Measurements from ENCODE around the gene UPF2. TPM values are rescaled to one million over a fixed set of nuclear protein-coding genes. Genes with fewer than 3 reads are reported as not detected.

Gene UPF2
- total RNA-seq, 4 donors from 2014 or later: 16.5 to 28.6 (median 23.1) TPM

DNA sequence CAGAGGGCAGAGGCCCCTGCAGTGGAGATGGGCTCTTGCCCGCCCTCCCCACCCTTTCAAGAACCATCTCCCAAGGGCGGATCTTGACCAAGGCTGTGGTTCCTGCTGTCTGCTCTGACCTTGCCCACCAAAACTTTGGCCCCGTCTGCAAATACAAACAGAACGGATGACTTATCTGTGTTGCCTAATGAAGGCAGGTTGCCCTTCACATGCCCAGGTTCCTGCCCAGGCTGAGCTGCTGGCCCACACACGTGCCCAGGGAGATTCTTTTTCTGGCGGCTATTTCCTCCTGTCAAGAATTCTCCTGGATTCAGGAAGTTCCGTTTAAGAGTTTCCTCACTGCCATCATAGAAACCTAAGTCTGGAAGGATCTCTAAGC, 141.2 kb downstream of the UPF2 start:
- Histone ChIP-seq H3K4me3 (no peak overlapping the region), H3K27ac (no peak overlapping the region), H3K9me3 (no peaks in the 10 kb centered on the region), H3K36me3 (no peaks in the 10 kb centered on the region), H3K27me3 (no peaks in the 10 kb centered on the region), H3K4me1 (no peaks in the 10 kb centered on the region)
- in situ Hi-C loops (cut with MboI; ENCODE audit: low pct_ligation_motif_present in 1 of 4, low pct_unique_long_range_greater_than_20kb in 1 of 4, low sequenced_read_pairs in 3 of 4) (no loop called here), intact Hi-C loops (cut with DNase I; ENCODE audit: low total_unique reads) (no loop called here)
- no peak for DNase-seq
- no peak for TF ChIP-seq CTCF (IDR thresholded peaks at IDR 0.05)
- no peak for TF ChIP-seq POLR2AphosphoS5 (IDR thresholded peaks at IDR 0.05)
- no peak for TF ChIP-seq EP300 (IDR thresholded peaks at IDR 0.05; ENCODE audit: low read depth)
- TF ChIP-seq POLR2A (IDR thresholded peaks at IDR 0.05): no peak
- WGBS, 2 donors (ENCODE audit: low coverage in 1 of 2): 53 to 65% methylated on average over 4 to 7 of the region's 7 CpGs

DNA sequence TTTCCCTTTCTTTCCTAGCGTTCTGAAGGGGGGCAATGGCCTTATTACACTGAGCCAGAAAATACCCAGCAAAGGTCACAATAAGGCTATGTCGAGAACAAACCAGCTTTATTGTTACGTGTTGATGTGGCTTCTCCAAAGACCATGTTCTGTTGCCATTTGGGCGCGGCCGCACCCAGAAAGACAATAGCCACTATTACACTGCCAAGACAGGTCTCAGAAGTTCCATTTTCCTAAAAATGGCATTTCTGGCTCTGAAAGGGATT, 141.6 kb downstream of the UPF2 start:
- H3K4me1 ChIP-seq: no peaks in the 10 kb centered on the region
- no peak overlapping the region for H3K27ac ChIP-seq
- H3K9me3 ChIP-seq: no peaks in the 10 kb centered on the region
- TF ChIP-seq POLR2A (IDR thresholded peaks at IDR 0.05): no peak
- TF ChIP-seq EP300 (IDR thresholded peaks at IDR 0.05; ENCODE audit: low read depth): no peak
- TF ChIP-seq CTCF (IDR thresholded peaks at IDR 0.05): no peak
- no peak for TF ChIP-seq POLR2AphosphoS5 (IDR thresholded peaks at IDR 0.05)
- 70 to 91% methylated on average over 1 to 6 of the region's 6 CpGs for WGBS, 2 donors (ENCODE audit: low coverage in 1 of 2)
- H3K27me3 ChIP-seq: no peaks in the 10 kb centered on the region
- intact Hi-C loops (cut with DNase I; ENCODE audit: low total_unique reads) (no loop called here), in situ Hi-C loops (cut with MboI; ENCODE audit: low pct_ligation_motif_present in 1 of 4, low pct_unique_long_range_greater_than_20kb in 1 of 4, low sequenced_read_pairs in 3 of 4) (no loop called here)
- H3K36me3 ChIP-seq: no peaks in the 10 kb centered on the region
- H3K4me3 ChIP-seq: no peak overlapping the region
- DNase-seq: no peak

DNA sequence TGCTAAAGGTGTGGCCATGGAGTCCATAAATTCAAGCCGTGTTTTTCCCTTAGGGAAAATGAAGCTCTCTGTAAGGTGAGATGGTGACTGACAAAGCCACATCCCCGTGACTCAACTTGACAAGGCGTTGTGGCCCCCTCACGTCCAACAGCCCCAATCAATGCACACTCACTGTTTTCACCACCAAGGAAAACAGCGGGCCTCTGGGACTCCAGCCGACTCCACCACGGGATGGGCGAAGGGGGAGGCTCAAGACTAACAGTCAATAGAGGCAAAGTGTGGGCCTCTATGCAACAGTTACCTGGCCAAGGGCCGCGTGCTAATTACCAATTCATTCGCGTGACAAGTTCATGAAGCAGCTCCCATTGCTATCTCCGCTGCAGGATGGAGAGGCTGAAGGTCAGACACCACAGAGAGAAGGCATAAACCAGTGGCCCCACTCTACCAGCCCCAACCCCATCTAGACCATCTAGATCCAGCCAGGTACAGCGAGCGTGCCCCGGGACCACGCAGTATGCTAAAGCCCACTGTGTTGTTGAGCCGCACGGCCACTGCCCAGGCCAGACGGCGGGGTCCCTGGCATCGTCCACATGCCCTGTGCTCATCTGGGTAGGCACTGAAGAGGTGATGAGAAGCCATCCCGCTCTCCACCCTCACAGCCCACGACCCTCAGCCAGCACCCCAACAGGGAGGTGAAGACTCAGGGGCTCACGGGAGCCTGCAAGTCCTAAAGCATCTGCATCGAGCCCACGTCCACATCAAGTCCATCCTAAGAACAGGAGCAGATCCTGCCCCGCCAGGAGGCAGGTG, 143.3 kb downstream of the UPF2 start:
- no peaks in the 10 kb centered on the region for H3K27me3 ChIP-seq
- H3K4me3 ChIP-seq: no peak overlapping the region
- DNase-seq: no peak
- H3K36me3 ChIP-seq: no peaks in the 10 kb centered on the region
- intact Hi-C loops (cut with DNase I; ENCODE audit: low total_unique reads): no loop called here
- in situ Hi-C loops (cut with MboI; ENCODE audit: low pct_ligation_motif_present in 1 of 4, low pct_unique_long_range_greater_than_20kb in 1 of 4, low sequenced_read_pairs in 3 of 4): no loop called here
- no peaks in the 10 kb centered on the region for H3K9me3 ChIP-seq
- no peak for TF ChIP-seq POLR2AphosphoS5 (IDR thresholded peaks at IDR 0.05)
- TF ChIP-seq POLR2A (IDR thresholded peaks at IDR 0.05): no peak
- no peak for TF ChIP-seq CTCF (IDR thresholded peaks at IDR 0.05)
- no peak for TF ChIP-seq EP300 (IDR thresholded peaks at IDR 0.05; ENCODE audit: low read depth)
- WGBS, 2 donors (ENCODE audit: low coverage in 1 of 2): 88 to 94% methylated on average over 6 to 28 of the region's 28 CpGs
- no peak overlapping the region for H3K27ac ChIP-seq
- no peaks in the 10 kb centered on the region for H3K4me1 ChIP-seq

GRCh38 chr10:11898372-11899066, 144.1 kb downstream of the UPF2 start:
- Histone ChIP-seq H3K27ac (no peak overlapping the region), H3K36me3 (no peaks in the 10 kb centered on the region), H3K9me3 (no peaks in the 10 kb centered on the region), H3K27me3 (no peaks in the 10 kb centered on the region), H3K4me3 (no peak overlapping the region), H3K4me1 (no peaks in the 10 kb centered on the region)
- no peak for DNase-seq
- WGBS, 2 donors (ENCODE audit: low coverage in 1 of 2): 85% methylated on average over 20 of the region's 20 CpGs; no CpG with 5 or more reads in 1 of the 2 donors
- intact Hi-C loops (cut with DNase I; ENCODE audit: low total_unique reads): no loop called here
- no peak for TF ChIP-seq EP300 (IDR thresholded peaks at IDR 0.05; ENCODE audit: low read depth)
- TF ChIP-seq POLR2A (IDR thresholded peaks at IDR 0.05): no peak
- no peak for TF ChIP-seq POLR2AphosphoS5 (IDR thresholded peaks at IDR 0.05)
- no peak for TF ChIP-seq CTCF (IDR thresholded peaks at IDR 0.05)
- in situ Hi-C loops (cut with MboI; ENCODE audit: low pct_ligation_motif_present in 1 of 4, low pct_unique_long_range_greater_than_20kb in 1 of 4, low sequenced_read_pairs in 3 of 4): no loop called here

All from transverse colon (tissue), 4 donors.